Sigmoid colon (tissue), 4 donors: ENCODE measurements around the gene PTH1R.

Experiments
- EP300 ChIP-seq, 4 donors: sonication (generic); formaldehyde crosslinking; IDR thresholded peaks; one replicate each; pipeline ENCODE4 v1.6.1; 2017; ENCODE audit warnings: antibody characterized with exemption in 4 of 4
- POLR2A ChIP-seq, 2 donors: fragments of 450-650 bp; IDR thresholded peaks; one replicate each; pipeline ENCODE4 v1.6.1; 2016; ENCODE audit warnings: antibody characterized with exemption in 2 of 2, mild to moderate bottlenecking in 2 of 2, moderate library complexity in 2 of 2
- TF ChIP-seq, protein P1 (sequence below), 4 experiments: fragments of 450-650 bp in 3 of 4; fragments of 200-600 bp in 1 of 4; IDR thresholded peaks; one replicate each; pipeline ENCODE4 v1.5.1; 2016 to 2019; ENCODE audit warnings: antibody characterized with exemption in 4 of 4, mild to moderate bottlenecking in 3 of 4, moderate library complexity in 2 of 4

DNA sequence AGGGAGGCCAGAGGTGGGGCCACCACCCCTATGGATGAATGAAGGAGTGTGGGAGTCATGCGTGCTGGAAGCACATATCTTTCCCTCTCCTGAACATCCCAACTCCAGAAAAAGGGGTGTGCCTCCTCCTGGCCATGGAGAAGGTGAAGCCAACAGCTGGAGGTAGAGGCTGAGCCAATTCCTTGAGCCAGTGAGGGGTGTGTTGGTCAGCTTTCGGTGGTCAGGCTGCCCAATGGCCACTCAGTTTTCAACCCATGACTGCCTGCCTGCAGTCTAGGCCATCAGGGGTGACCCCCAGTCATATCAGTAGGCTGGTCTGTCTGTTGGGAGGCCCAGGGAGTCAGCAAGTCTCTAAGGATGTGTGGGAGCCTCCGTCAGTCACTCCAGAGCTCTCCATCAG lies 13.6 kb downstream of the PTH1R start:
- TF ChIP-seq, protein P1, sequence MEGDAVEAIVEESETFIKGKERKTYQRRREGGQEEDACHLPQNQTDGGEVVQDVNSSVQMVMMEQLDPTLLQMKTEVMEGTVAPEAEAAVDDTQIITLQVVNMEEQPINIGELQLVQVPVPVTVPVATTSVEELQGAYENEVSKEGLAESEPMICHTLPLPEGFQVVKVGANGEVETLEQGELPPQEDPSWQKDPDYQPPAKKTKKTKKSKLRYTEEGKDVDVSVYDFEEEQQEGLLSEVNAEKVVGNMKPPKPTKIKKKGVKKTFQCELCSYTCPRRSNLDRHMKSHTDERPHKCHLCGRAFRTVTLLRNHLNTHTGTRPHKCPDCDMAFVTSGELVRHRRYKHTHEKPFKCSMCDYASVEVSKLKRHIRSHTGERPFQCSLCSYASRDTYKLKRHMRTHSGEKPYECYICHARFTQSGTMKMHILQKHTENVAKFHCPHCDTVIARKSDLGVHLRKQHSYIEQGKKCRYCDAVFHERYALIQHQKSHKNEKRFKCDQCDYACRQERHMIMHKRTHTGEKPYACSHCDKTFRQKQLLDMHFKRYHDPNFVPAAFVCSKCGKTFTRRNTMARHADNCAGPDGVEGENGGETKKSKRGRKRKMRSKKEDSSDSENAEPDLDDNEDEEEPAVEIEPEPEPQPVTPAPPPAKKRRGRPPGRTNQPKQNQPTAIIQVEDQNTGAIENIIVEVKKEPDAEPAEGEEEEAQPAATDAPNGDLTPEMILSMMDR (IDR thresholded peaks at IDR 0.05): no peak
- TF ChIP-seq EP300 (IDR thresholded peaks at IDR 0.05) (no peak), POLR2A (IDR thresholded peaks at IDR 0.05) (no peak)
